Measurements from ENCODE around the gene CD99.

The CD99 gene

DNA sequence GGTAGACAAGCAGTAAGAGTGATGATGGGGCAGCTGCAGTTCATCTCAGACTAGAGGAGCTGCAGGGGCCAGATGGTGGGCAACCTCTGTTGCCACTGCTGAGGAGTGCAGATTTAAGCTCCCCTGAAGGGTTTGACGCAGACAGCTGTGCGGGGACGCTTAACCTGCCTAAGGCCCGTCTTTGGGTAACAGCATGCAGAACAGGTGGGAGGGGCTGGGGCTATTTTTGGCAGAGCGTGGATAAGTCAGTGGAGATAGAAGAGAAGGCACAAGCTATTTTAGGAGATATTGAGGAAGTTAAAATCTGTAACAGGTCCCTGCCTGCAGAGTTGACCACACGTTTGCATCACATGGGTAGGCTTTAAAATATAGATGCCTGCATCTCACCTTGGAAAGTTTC, 10.5 kb downstream of the CD99 start:
- DNase-seq (ENCODE audit: low read depth, low spot score) = no peak
- no peak overlapping the region for H3K4me3 ChIP-seq (ENCODE audit: insufficient read length, low read depth)
- H3K9me3 ChIP-seq (ENCODE audit: insufficient read depth, low read length) = no peaks in the 10 kb centered on the region
- peaks cover 34% of the 10 kb centered on the region for H3K36me3 ChIP-seq (ENCODE audit: insufficient read depth, insufficient read length, low read length)
- H3K9ac ChIP-seq (ENCODE audit: insufficient read length, low read depth) = no peak overlapping the region
- H3K4me1 ChIP-seq (ENCODE audit: insufficient read depth, insufficient read length) = peaks cover 2% of the 10 kb centered on the region
- no peaks in the 10 kb centered on the region for H3K27me3 ChIP-seq (ENCODE audit: insufficient read depth, insufficient read length)
- TF ChIP-seq YY1 (IDR thresholded peaks at IDR 0.05; ENCODE audit: insufficient read depth, insufficient read length) = no peak
- TF ChIP-seq ZNF274 (IDR thresholded peaks at IDR 0.05; ENCODE audit: low read depth, low read length) = no peak
- no peak for TF ChIP-seq SUZ12 (IDR thresholded peaks at IDR 0.05; ENCODE audit: extremely low read depth, insufficient read depth, insufficient read length)

DNA sequence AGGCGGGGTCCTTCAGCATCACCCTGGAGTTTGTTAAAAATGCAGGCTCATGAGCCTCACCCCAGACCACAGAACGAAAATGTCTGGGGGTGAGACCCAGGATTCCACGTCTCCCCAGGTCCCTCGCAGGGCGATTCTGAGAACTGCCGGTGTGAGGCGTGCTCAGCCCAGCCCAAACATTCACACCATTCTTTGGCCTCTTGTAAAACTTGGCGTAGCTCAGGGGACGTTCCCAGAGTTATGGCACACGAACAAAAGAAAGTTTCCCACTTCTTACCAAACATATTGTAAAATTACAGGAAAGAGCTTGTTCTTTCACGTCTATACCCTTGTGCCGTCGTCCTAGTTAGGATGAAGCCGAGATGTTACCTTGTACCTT, 12.9 kb downstream of the CD99 start:
- Histone ChIP-seq H3K9ac (ENCODE audit: insufficient read length, low read depth) (no peak overlapping the region), H3K4me1 (ENCODE audit: insufficient read depth, insufficient read length) (peaks cover 12% of the 10 kb centered on the region), H3K27me3 (ENCODE audit: insufficient read depth, insufficient read length) (no peaks in the 10 kb centered on the region), H3K4me3 (ENCODE audit: insufficient read length, low read depth) (no peak overlapping the region), H3K9me3 (ENCODE audit: insufficient read depth, low read length) (no peaks in the 10 kb centered on the region), H3K36me3 (ENCODE audit: insufficient read depth, insufficient read length, low read length) (peaks cover 24% of the 10 kb centered on the region)
- TF ChIP-seq ZNF274 (IDR thresholded peaks at IDR 0.05; ENCODE audit: low read depth, low read length) = no peak
- no peak for TF ChIP-seq SUZ12 (IDR thresholded peaks at IDR 0.05; ENCODE audit: extremely low read depth, insufficient read depth, insufficient read length)
- no peak for TF ChIP-seq YY1 (IDR thresholded peaks at IDR 0.05; ENCODE audit: insufficient read depth, insufficient read length)
- no peak for DNase-seq (ENCODE audit: low read depth, low spot score)

DNA sequence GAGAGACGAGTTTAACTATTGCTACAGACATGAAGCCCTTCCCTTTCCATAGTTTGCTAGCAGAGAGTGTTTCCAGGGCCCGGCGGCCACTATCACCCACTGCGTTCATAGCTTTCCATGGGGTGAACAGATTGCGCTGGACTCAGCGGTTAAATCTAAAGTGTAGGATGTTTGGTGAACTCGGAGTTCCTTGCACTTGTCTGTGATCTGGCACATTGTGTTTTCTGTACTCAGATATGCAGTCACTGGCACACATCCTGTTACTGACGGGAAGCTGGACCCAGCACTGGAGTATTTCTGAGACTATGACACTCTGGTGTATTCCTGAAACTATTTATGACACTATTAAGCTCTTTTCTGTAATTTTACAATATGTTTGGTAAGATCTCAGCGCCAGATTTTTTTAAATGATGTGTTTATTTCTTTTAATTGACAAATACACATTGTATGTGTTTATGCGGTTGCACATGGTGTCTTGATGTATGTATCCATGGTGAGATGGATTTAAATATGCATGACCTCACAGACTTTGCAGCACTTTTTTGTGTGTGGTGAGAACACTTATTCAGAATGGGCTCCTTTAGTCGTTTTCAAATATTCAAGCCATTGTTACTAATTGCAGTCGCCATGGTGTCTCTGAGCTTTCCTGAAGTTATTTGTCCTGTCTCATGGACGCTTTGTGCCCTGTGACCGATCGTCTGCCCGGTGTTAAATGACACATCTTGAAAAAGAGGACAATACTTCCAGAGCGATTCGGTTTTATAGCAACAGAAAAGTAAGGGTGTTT, 14.1 kb downstream of the CD99 start:
- TF ChIP-seq YY1 (IDR thresholded peaks at IDR 0.05; ENCODE audit: insufficient read depth, insufficient read length) = no peak
- TF ChIP-seq SUZ12 (IDR thresholded peaks at IDR 0.05; ENCODE audit: extremely low read depth, insufficient read depth, insufficient read length) = no peak
- no peak for TF ChIP-seq ZNF274 (IDR thresholded peaks at IDR 0.05; ENCODE audit: low read depth, low read length)
- Histone ChIP-seq H3K4me3 (ENCODE audit: insufficient read length, low read depth) (no peak overlapping the region), H3K4me1 (ENCODE audit: insufficient read depth, insufficient read length) (peaks cover 12% of the 10 kb centered on the region), H3K36me3 (ENCODE audit: insufficient read depth, insufficient read length, low read length) (peaks cover 20% of the 10 kb centered on the region), H3K9me3 (ENCODE audit: insufficient read depth, low read length) (no peaks in the 10 kb centered on the region), H3K9ac (ENCODE audit: insufficient read length, low read depth) (no peak overlapping the region), H3K27me3 (ENCODE audit: insufficient read depth, insufficient read length) (no peaks in the 10 kb centered on the region)
- DNase-seq (ENCODE audit: low read depth, low spot score) = no peak

DNA sequence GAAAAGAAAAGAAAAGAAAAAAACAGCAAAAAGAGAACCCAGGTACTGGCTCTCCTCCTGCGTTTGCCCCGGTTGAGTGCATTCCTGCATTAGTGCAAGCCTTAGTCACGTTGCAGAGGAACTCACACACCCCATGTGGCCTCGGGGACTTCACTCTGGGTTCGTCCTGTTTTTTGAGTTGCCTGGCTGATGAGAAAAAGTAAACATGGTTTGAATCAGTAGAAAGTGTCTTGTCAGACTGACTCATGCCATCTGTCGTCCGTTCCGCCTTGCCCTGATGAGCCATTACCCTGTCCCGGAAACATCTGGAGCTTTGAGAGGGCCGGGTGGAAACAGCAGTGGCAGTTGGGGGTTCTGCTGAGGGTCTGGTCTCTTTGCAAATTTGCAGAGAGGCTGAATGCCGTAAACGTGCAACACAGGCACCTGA, 16.3 kb downstream of the CD99 start:
- H3K27me3 ChIP-seq (ENCODE audit: insufficient read depth, insufficient read length) = no peaks in the 10 kb centered on the region
- H3K4me3 ChIP-seq (ENCODE audit: insufficient read length, low read depth) = no peak overlapping the region
- DNase-seq (ENCODE audit: low read depth, low spot score) = peak; percentile 61
- H3K9me3 ChIP-seq (ENCODE audit: insufficient read depth, low read length) = no peaks in the 10 kb centered on the region
- no peak overlapping the region for H3K9ac ChIP-seq (ENCODE audit: insufficient read length, low read depth)
- TF ChIP-seq SUZ12 (IDR thresholded peaks at IDR 0.05; ENCODE audit: extremely low read depth, insufficient read depth, insufficient read length) (no peak), YY1 (IDR thresholded peaks at IDR 0.05; ENCODE audit: insufficient read depth, insufficient read length) (no peak), ZNF274 (IDR thresholded peaks at IDR 0.05; ENCODE audit: low read depth, low read length) (no peak)
- peaks cover 22% of the 10 kb centered on the region for H3K36me3 ChIP-seq (ENCODE audit: insufficient read depth, insufficient read length, low read length)
- peaks cover 10% of the 10 kb centered on the region for H3K4me1 ChIP-seq (ENCODE audit: insufficient read depth, insufficient read length)

DNA sequence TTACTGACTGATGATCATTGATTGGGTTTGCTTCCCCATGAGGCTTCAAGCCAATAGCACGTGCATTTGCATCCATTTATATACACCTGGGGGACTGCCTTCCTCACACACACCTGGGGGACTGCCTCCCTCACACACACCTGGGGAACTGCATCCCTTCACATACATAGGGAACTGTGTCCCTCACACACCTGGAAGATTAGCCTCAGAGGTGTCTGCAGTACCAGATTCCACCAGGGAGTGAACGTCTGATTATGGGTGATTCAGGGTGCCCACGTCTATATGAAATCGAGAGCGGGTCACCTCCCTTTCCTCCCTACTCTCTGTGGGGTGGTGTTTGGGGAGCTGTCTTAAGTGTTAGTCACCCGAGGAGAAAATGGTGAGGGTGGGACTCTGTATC, 16.9 kb downstream of the CD99 start:
- Histone ChIP-seq H3K36me3 (ENCODE audit: insufficient read depth, insufficient read length, low read length) (peaks cover 28% of the 10 kb centered on the region), H3K9me3 (ENCODE audit: insufficient read depth, low read length) (no peaks in the 10 kb centered on the region), H3K4me3 (ENCODE audit: insufficient read length, low read depth) (no peak overlapping the region), H3K9ac (ENCODE audit: insufficient read length, low read depth) (no peak overlapping the region), H3K27me3 (ENCODE audit: insufficient read depth, insufficient read length) (no peaks in the 10 kb centered on the region), H3K4me1 (ENCODE audit: insufficient read depth, insufficient read length) (peaks cover 10% of the 10 kb centered on the region)
- TF ChIP-seq YY1 (IDR thresholded peaks at IDR 0.05; ENCODE audit: insufficient read depth, insufficient read length) (no peak), ZNF274 (IDR thresholded peaks at IDR 0.05; ENCODE audit: low read depth, low read length) (no peak)
- no peak for DNase-seq (ENCODE audit: low read depth, low spot score)

DNA sequence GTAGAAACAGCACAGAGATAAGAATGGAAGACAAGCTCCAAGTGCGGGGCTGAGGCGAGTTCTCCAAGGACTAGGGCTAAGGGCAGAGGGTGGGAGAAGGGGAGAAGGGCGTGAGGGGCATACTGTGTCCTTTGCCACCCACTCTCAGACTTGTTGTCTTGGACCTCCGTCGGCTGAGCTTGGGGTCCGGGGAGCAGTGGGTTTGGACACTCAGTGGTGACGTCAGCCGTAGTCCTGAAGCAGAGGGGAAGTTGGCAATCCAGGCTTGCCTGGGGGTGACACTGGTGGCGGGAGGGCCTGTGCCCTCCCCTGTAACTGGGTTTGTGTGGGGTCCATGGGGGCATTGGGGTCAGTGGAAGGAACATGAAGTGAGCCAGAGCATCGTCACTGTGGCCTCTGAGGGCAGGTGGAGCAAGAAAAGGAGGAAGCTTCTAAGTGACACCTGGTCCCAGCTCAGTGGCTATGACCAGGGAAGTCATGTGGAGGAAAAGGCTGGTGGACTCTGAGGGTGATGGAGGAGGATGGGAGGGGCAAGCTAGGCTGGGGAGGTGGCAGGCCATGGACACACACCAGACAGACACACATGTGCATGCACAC, 17.6 kb downstream of the CD99 start:
- no peak for DNase-seq (ENCODE audit: low read depth, low spot score)
- H3K9me3 ChIP-seq (ENCODE audit: insufficient read depth, low read length) = no peaks in the 10 kb centered on the region
- H3K4me3 ChIP-seq (ENCODE audit: insufficient read length, low read depth) = no peak overlapping the region
- no peak for TF ChIP-seq YY1 (IDR thresholded peaks at IDR 0.05; ENCODE audit: insufficient read depth, insufficient read length)
- no peak for TF ChIP-seq ZNF274 (IDR thresholded peaks at IDR 0.05; ENCODE audit: low read depth, low read length)
- no peak for TF ChIP-seq SUZ12 (IDR thresholded peaks at IDR 0.05; ENCODE audit: extremely low read depth, insufficient read depth, insufficient read length)
- H3K27me3 ChIP-seq (ENCODE audit: insufficient read depth, insufficient read length) = no peaks in the 10 kb centered on the region
- H3K9ac ChIP-seq (ENCODE audit: insufficient read length, low read depth) = no peak overlapping the region
- peaks cover 35% of the 10 kb centered on the region for H3K36me3 ChIP-seq (ENCODE audit: insufficient read depth, insufficient read length, low read length)
- H3K4me1 ChIP-seq (ENCODE audit: insufficient read depth, insufficient read length) = peaks cover 10% of the 10 kb centered on the region

DNA sequence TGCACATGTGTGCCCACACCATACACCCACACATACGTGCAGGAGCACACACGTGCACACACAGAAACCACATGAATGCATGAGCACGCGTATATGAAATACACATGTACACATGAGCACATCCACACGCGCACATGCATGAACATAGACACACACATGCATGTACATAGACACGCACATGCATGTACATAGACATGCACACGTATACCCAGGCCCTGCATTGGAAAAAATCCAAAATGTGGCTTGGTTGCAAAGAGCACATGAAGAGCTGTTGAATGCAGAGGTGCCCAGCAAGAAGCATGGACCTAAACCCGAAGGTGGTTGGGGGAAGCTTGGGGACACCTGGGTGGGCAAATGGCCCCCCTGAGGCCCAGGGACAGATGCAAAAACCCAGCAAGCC, 18.5 kb downstream of the CD99 start:
- Histone ChIP-seq H3K9ac (ENCODE audit: insufficient read length, low read depth) (no peak overlapping the region), H3K4me1 (ENCODE audit: insufficient read depth, insufficient read length) (peaks cover 10% of the 10 kb centered on the region), H3K36me3 (ENCODE audit: insufficient read depth, insufficient read length, low read length) (peaks cover 39% of the 10 kb centered on the region), H3K27me3 (ENCODE audit: insufficient read depth, insufficient read length) (no peaks in the 10 kb centered on the region), H3K9me3 (ENCODE audit: insufficient read depth, low read length) (peaks cover under 1% of the 10 kb centered on the region; the same call in 1 of the 2 replicates), H3K4me3 (ENCODE audit: insufficient read length, low read depth) (no peak overlapping the region)
- no peak for DNase-seq (ENCODE audit: low read depth, low spot score)
- TF ChIP-seq SUZ12 (IDR thresholded peaks at IDR 0.05; ENCODE audit: extremely low read depth, insufficient read depth, insufficient read length) (no peak), ZNF274 (IDR thresholded peaks at IDR 0.05; ENCODE audit: low read depth, low read length) (no peak), YY1 (IDR thresholded peaks at IDR 0.05; ENCODE audit: insufficient read depth, insufficient read length) (no peak)
